Neuronal stem cell (in vitro differentiated cells): ENCODE data around the gene COL15A1.

ENCODE experiments used
- DNase-seq: peaks from one replicate; pipeline ENCODE4 v3.0.0-alpha.2; 2013; ENCODE audit warnings: low spot score
- H2AFZ ChIP-seq: one replicate; pipeline ENCODE4 v1.6.1; 2013; ENCODE audit warnings: mild to moderate bottlenecking, low read length, inconsistent platforms
- H2AK5ac ChIP-seq: 2 replicates; pipeline ENCODE4 v1.6.1; 2013; ENCODE audit warnings: low read depth, mild to moderate bottlenecking, inconsistent platforms, low read length, moderate library complexity, mixed read lengths
- H2BK120ac ChIP-seq: 2 replicates; pipeline ENCODE4 v1.6.1; 2013; ENCODE audit warnings: low read depth, mild to moderate bottlenecking, inconsistent platforms, low read length, moderate library complexity, mixed read lengths
- H2BK12ac ChIP-seq: one replicate; pipeline ENCODE4 v1.6.1; 2013; ENCODE audit warnings: low read length, inconsistent platforms
- H2BK15ac ChIP-seq: 2 replicates; pipeline ENCODE4 v1.6.1; 2013; ENCODE audit warnings: mild to moderate bottlenecking, low read length, inconsistent platforms, mixed read lengths
- H2BK5ac ChIP-seq: one replicate; pipeline ENCODE4 v1.6.1; 2013; ENCODE audit warnings: inconsistent platforms, mild to moderate bottlenecking, low read length, moderate library complexity
- H3K14ac ChIP-seq: one replicate; pipeline ENCODE4 v1.6.1; 2013; ENCODE audit warnings: low read length, inconsistent platforms
- H3K18ac ChIP-seq: 2 replicates; pipeline ENCODE4 v1.6.1; 2013; ENCODE audit warnings: low read length, inconsistent platforms
- H3K23ac ChIP-seq: 2 replicates; pipeline ENCODE4 v1.6.1; 2013; ENCODE audit warnings: low read depth, mild to moderate bottlenecking, mixed read lengths, low read length, inconsistent platforms; ENCODE audit not compliant: poor library complexity
- H3K27ac ChIP-seq: replicated peaks from 3 replicates; pipeline ENCODE4 v1.5.1; 2013; ENCODE audit warnings: low read length, inconsistent platforms
- H3K27me3 ChIP-seq, 3 experiments: 2 replicates each; pipeline ENCODE4 v1.6.1; 2013; ENCODE audit warnings: low read length in 3 of 3, mild to moderate bottlenecking in 2 of 3, inconsistent platforms in 1 of 3, low read depth in 1 of 3, mixed read lengths in 1 of 3, moderate library complexity in 1 of 3; ENCODE audit not compliant: control insufficient read depth in 3 of 3, insufficient read depth in 3 of 3
- H3K36me3 ChIP-seq, 2 donors: replicated peaks in 1 of 2; 2 replicates each; pipeline ENCODE4 v1.6.1; 2013; ENCODE audit warnings: low read length in 2 of 2; ENCODE audit not compliant: control insufficient read depth in 2 of 2, insufficient read depth in 2 of 2
- H3K4ac ChIP-seq: 2 replicates; pipeline ENCODE4 v1.6.1; 2013; ENCODE audit warnings: inconsistent platforms, mild to moderate bottlenecking, low read length, moderate library complexity
- H3K4me1 ChIP-seq, 2 donors: 1 replicate in 1 of 2; 2 replicates in 1 of 2; pipeline ENCODE4 v1.6.1; 2013; ENCODE audit warnings: low read length in 2 of 2, low read depth in 1 of 2; ENCODE audit not compliant: control insufficient read depth in 2 of 2, insufficient read depth in 1 of 2
- H3K4me2 ChIP-seq: one replicate; pipeline ENCODE4 v1.6.1; 2013; ENCODE audit warnings: mild to moderate bottlenecking, low read length, inconsistent platforms; ENCODE audit not compliant: insufficient read depth, poor library complexity, severe bottlenecking
- H3K4me3 ChIP-seq, 2 donors: 2 replicates each; pipeline ENCODE4 v1.5.1; 2013; ENCODE audit warnings: low read length in 2 of 2, mild to moderate bottlenecking in 2 of 2, inconsistent platforms in 1 of 2, moderate library complexity in 1 of 2
- H3K79me1 ChIP-seq: one replicate; pipeline ENCODE4 v1.6.1; 2013; ENCODE audit warnings: low read depth, mild to moderate bottlenecking, inconsistent platforms, low read length, moderate library complexity
- H3K9ac ChIP-seq: one replicate; pipeline ENCODE4 v1.6.1; 2013; ENCODE audit warnings: mild to moderate bottlenecking, low read depth, low read length, inconsistent platforms; ENCODE audit not compliant: poor library complexity
- H3K9me3 ChIP-seq, 2 donors: replicated peaks in 1 of 2; 2 replicates each; pipeline versions ENCODE3 to v1.6.1; 2013; ENCODE audit warnings: low read length in 2 of 2, mild to moderate bottlenecking in 2 of 2, inconsistent platforms in 1 of 2, low read depth in 1 of 2, mixed read lengths in 1 of 2, moderate library complexity in 1 of 2; ENCODE audit not compliant: control insufficient read depth in 2 of 2, insufficient read depth in 1 of 2
- H4K8ac ChIP-seq: one replicate; pipeline ENCODE4 v1.6.1; 2013; ENCODE audit warnings: low read depth, mild to moderate bottlenecking, inconsistent platforms, low read length, moderate library complexity
- H4K91ac ChIP-seq: one replicate; pipeline ENCODE4 v1.6.1; 2013; ENCODE audit warnings: low read length, low read depth, mild to moderate bottlenecking, inconsistent platforms; ENCODE audit not compliant: poor library complexity
- whole genome bisulfite sequencing, 2 donors: extraction: QIAGEN DNeasy Blood & Tissue Kit; methylation state at CpG; one replicate each; pipeline ENCODE4 v1.1.7; 2013; ENCODE audit warnings: missing lambda C conversion rate in 2 of 2, mixed read lengths in 1 of 2; ENCODE audit not compliant: insufficient read length in 2 of 2, insufficient replicate concordance in 1 of 2; ENCODE audit errors: extremely low coverage in 2 of 2; 5-methylcytosine and 5-hydroxymethylcytosine counted together

The COL15A1 gene

DNA sequence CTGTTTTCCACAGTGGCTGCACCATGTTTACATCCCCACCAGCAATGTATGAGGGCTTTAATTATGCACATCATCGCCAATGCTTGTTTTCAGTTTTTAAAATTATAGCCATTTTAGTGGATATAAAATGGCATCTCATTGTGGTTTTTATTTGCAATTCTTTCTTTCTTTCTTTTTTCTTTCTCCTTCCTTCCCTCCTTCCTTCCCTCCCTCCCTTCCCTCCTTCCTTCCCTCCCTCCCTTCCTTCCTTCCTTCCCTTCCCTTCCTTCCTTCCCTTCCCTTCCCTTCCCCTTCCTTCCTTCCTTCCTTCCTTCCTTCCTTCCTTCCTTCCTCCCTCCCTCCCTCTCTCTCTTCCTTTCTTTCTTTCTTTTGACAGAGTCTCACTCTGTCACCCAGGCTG is 6.6 kb downstream of the COL15A1 start:
- no peak for DNase-seq
- no CpG with 5 or more reads among the region's 1 CpG for WGBS, 2 donors
- Histone ChIP-seq H3K36me3 (no peaks in the 10 kb centered on the region), H3K9ac (no peak overlapping the region), H3K27ac (no peak overlapping the region), H3K23ac (no peak overlapping the region), H3K79me1 (no peaks in the 10 kb centered on the region), H2BK120ac (no peak overlapping the region), H3K4ac (no peak overlapping the region), H3K14ac (no peak overlapping the region), H2AK5ac (no peak overlapping the region), H2BK15ac (no peak overlapping the region), H3K9me3 (no peaks in the 10 kb centered on the region), H3K4me1 (peaks cover 0 to 3% of the 10 kb centered on the region in 2 donors), H2AFZ (no peak overlapping the region), H3K4me3 (no peak overlapping the region), H4K8ac (no peak overlapping the region), H4K91ac (no peak overlapping the region), H2BK12ac (no peak overlapping the region), H3K4me2 (no peak overlapping the region), H3K27me3 (peaks cover 0 to 20% (median under 1%) of the 10 kb centered on the region in 3 experiments), H3K18ac (no peak overlapping the region), H2BK5ac (no peak overlapping the region)

GRCh38 chr9:98951967-98952366 is 8.3 kb downstream of the COL15A1 start:
- no CpG with 5 or more reads among the region's 1 CpG for WGBS, 2 donors
- Histone ChIP-seq H3K9ac (no peak overlapping the region), H3K14ac (no peak overlapping the region), H2BK15ac (no peak overlapping the region), H2BK12ac (no peak overlapping the region), H2BK120ac (no peak overlapping the region), H2AK5ac (no peak overlapping the region), H3K4ac (no peak overlapping the region), H4K91ac (no peak overlapping the region), H4K8ac (no peak overlapping the region), H3K36me3 (no peaks in the 10 kb centered on the region), H3K27ac (no peak overlapping the region), H2AFZ (no peak overlapping the region), H2BK5ac (no peak overlapping the region), H3K23ac (no peak overlapping the region), H3K4me2 (no peak overlapping the region), H3K4me3 (no peak overlapping the region), H3K18ac (no peak overlapping the region), H3K27me3 (peaks cover 0 to 5% (median 0%) of the 10 kb centered on the region in 3 experiments), H3K4me1 (no peaks in the 10 kb centered on the region), H3K9me3 (peaks cover 0 to 5% of the 10 kb centered on the region in 2 donors), H3K79me1 (no peaks in the 10 kb centered on the region)
- no peak for DNase-seq

DNA sequence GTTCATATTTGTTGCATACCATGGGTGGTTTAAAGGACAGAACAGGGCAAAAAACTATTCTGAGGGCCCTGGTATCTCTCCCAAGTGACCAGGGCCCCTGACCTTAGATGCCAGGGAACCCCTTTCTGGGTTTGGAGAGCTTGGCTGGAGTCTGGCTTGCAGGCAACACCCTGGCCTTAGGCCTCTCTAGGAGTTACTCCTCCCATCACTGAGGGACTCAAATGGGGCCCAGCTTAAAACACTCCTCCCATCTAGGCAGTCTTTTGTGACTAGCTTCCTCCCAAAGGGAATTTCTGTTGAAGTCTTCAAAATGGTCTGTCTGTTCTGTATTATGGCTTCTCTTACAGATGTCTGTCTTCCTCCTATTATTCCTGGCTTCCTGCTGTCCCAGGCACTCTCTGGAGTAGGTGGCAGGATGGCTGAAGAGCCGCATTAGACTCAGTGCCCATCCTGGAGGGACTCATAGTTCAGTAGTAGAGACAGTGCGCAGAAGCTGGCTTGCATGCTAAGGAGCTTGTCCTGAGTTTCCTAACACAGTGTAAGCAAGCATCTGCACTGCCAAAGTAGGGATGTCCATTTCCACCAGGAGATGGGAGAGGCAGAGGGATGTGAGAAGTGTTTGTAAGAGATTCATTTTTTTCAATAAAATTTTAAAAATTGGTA is 10.0 kb downstream of the COL15A1 start:
- no peak overlapping the region for H2BK15ac ChIP-seq
- peaks cover 0 to 3% (median 0%) of the 10 kb centered on the region in 3 experiments for H3K27me3 ChIP-seq
- WGBS, 2 donors, result no CpG with 5 or more reads among the region's 2 CpGs
- H4K8ac ChIP-seq, result no peak overlapping the region
- no peaks in the 10 kb centered on the region for H3K4me1 ChIP-seq
- H3K18ac ChIP-seq, result no peak overlapping the region
- H2BK5ac ChIP-seq, result no peak overlapping the region
- no peak overlapping the region for H4K91ac ChIP-seq
- H2BK120ac ChIP-seq, result no peak overlapping the region
- H3K23ac ChIP-seq, result no peak overlapping the region
- no peak overlapping the region for H3K4me3 ChIP-seq
- peaks cover 2% of the 10 kb centered on the region for H3K79me1 ChIP-seq
- no peak overlapping the region for H2AFZ ChIP-seq
- H3K27ac ChIP-seq, result no peak overlapping the region
- no peak overlapping the region for H3K14ac ChIP-seq
- no peak overlapping the region for H3K4ac ChIP-seq
- no peak overlapping the region for H3K9ac ChIP-seq
- H2AK5ac ChIP-seq, result no peak overlapping the region
- peaks cover 0 to 7% of the 10 kb centered on the region in 2 donors for H3K9me3 ChIP-seq
- no peaks in the 10 kb centered on the region for H3K36me3 ChIP-seq
- H3K4me2 ChIP-seq, result no peak overlapping the region
- DNase-seq, result no peak
- H2BK12ac ChIP-seq, result no peak overlapping the region

GRCh38 chr9:98954244-98954610 is 10.5 kb downstream of the COL15A1 start:
- Histone ChIP-seq H2AFZ (no peak overlapping the region), H3K4me2 (no peak overlapping the region), H4K8ac (no peak overlapping the region), H3K27ac (no peak overlapping the region), H3K36me3 (no peaks in the 10 kb centered on the region), H3K9me3 (peaks cover 0 to 7% of the 10 kb centered on the region in 2 donors), H3K4me1 (no peaks in the 10 kb centered on the region), H2BK12ac (no peak overlapping the region), H4K91ac (no peak overlapping the region), H3K9ac (no peak overlapping the region), H3K18ac (no peak overlapping the region), H2AK5ac (no peak overlapping the region), H2BK5ac (no peak overlapping the region), H3K79me1 (peaks cover 2% of the 10 kb centered on the region), H3K4me3 (no peak overlapping the region), H3K14ac (no peak overlapping the region), H3K23ac (no peak overlapping the region), H2BK120ac (no peak overlapping the region), H3K4ac (no peak overlapping the region), H3K27me3 (peaks cover 0 to 3% (median 0%) of the 10 kb centered on the region in 3 experiments), H2BK15ac (no peak overlapping the region)
- no CpG with 5 or more reads among the region's 2 CpGs for WGBS, 2 donors
- no peak for DNase-seq
